DOHH2 (cell line): ENCODE measurements around the gene CHRM4.
"Not testable (repeated sequence)": the region's sequence is repeated elsewhere in the genome, so short reads cannot be mapped to it uniquely, and the experiment has no call there.

Source experiments
- H3F3A ChIP-seq: fragments of 200-600 bp; sonication (generic), shearing (Covaris generic); 2 replicates; pipeline ENCODE4 v1.6.0; 2016; ENCODE audit warnings: antibody characterized with exemption, mild to moderate bottlenecking; ENCODE audit not compliant: control insufficient read depth, insufficient read depth
- H3K27ac ChIP-seq: fragments of 200-600 bp; sonication (generic); 2 replicates; pipeline ENCODE4 v1.5.1; 2014; ENCODE audit warnings: low read depth, mild to moderate bottlenecking, low read length, moderate library complexity
- H3K27me3 ChIP-seq: fragments of 200-600 bp; sonication (generic); 2 replicates; pipeline ENCODE4 v1.6.1; 2014; ENCODE audit warnings: mild to moderate bottlenecking, low read length, mixed read lengths; ENCODE audit not compliant: control insufficient read depth
- H3K36me3 ChIP-seq: fragments of 200-600 bp; sonication (generic); 2 replicates; pipeline ENCODE4 v1.6.1; 2014; ENCODE audit warnings: mild to moderate bottlenecking, low read length, moderate library complexity, mixed read lengths; ENCODE audit not compliant: control insufficient read depth
- H3K4me1 ChIP-seq: fragments of 200-600 bp; sonication (generic); 2 replicates; pipeline ENCODE4 v1.6.1; 2014; ENCODE audit warnings: mild to moderate bottlenecking, low read length, mixed read lengths; ENCODE audit not compliant: control insufficient read depth
- H3K4me2 ChIP-seq: fragments of 200-600 bp; sonication (generic); 2 replicates; pipeline ENCODE4 v1.6.0; 2014; ENCODE audit warnings: mild to moderate bottlenecking, low read length, moderate library complexity
- H3K4me3 ChIP-seq: fragments of 200-600 bp; sonication (generic); 2 replicates; pipeline ENCODE4 v1.5.1; 2014; ENCODE audit warnings: mild to moderate bottlenecking, low read length, mixed read lengths
- H3K79me2 ChIP-seq: fragments of 200-600 bp; sonication (generic); 2 replicates; pipeline ENCODE4 v1.6.1; 2014; ENCODE audit warnings: mild to moderate bottlenecking, low read length, mixed read lengths; ENCODE audit not compliant: control insufficient read depth
- H3K9me2 ChIP-seq: fragments of 200-600 bp; sonication (generic); replicated peaks from 2 replicates; pipeline ENCODE4 v1.6.1; 2014; ENCODE audit warnings: mild to moderate bottlenecking, low read length, mixed read lengths; ENCODE audit not compliant: control insufficient read depth
- H3K9me3 ChIP-seq: fragments of 200-600 bp; sonication (generic); 2 replicates; pipeline ENCODE4 v1.6.1; 2014; ENCODE audit warnings: antibody characterized with exemption, low read length, mixed read lengths; ENCODE audit not compliant: control insufficient read depth, insufficient read depth
- H4K20me1 ChIP-seq: fragments of 200-600 bp; sonication (generic); 2 replicates; pipeline ENCODE4 v1.6.0; 2014; ENCODE audit warnings: low read depth, mild to moderate bottlenecking, antibody characterized with exemption, low read length, moderate library complexity; ENCODE audit not compliant: control insufficient read depth, insufficient read depth
- EZH2phosphoT487 ChIP-seq: fragments of 200-600 bp; sonication (generic); IDR thresholded peaks from 2 replicates; pipeline ENCODE4 v1.6.1; 2017; ENCODE audit warnings: borderline replicate concordance, mild to moderate bottlenecking, antibody characterized with exemption, low read length, moderate library complexity, mixed read lengths
- TF ChIP-seq, protein P1 (sequence below): fragments of 200-600 bp; sonication (generic); IDR thresholded peaks from one replicate; pipeline ENCODE4 v1.5.1; 2014; ENCODE audit warnings: antibody characterized with exemption, mild to moderate bottlenecking, low read depth, low read length; ENCODE audit not compliant: poor library complexity, severe bottlenecking

CHRM4 gene

DNA sequence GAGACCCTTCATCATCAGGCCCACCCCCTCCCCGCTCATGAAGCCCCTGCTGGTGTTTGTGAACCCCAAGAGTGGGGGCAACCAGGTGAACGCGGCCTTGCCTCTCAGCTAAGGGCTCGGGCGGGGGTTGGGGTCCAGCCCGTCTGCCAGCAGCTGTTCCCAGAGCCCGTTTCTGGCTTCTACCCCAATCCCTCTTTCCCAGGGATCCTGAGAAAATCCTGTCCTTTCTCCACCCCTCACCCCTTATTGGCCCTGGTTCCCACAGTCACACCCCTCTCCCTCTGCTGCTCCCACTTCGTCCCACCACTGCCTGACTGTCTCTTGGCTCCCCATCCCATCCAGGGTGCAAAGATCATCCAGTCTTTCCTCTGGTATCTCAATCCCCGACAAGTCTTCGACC is 19.5 kb downstream of the CHRM4 start:
- Histone ChIP-seq H3K4me3 (no peak overlapping the region), H3F3A (no peaks in the 10 kb centered on the region), H3K27ac (no peak overlapping the region), H3K27me3 (no peaks in the 10 kb centered on the region), H4K20me1 (0 out of 2 replicates have a peak, but pooled peaks cover 6% of the 10 kb centered on the region), H3K9me2 (no peaks in the 10 kb centered on the region), H3K79me2 (no peaks in the 10 kb centered on the region), H3K36me3 (peaks cover 41% of the 10 kb centered on the region), H3K9me3 (no peaks in the 10 kb centered on the region), H3K4me1 (peaks cover 5% of the 10 kb centered on the region; the same call in 1 of the 2 replicates), H3K4me2 (no peak overlapping the region)
- TF ChIP-seq EZH2phosphoT487 = no peak
- TF ChIP-seq, protein P1, sequence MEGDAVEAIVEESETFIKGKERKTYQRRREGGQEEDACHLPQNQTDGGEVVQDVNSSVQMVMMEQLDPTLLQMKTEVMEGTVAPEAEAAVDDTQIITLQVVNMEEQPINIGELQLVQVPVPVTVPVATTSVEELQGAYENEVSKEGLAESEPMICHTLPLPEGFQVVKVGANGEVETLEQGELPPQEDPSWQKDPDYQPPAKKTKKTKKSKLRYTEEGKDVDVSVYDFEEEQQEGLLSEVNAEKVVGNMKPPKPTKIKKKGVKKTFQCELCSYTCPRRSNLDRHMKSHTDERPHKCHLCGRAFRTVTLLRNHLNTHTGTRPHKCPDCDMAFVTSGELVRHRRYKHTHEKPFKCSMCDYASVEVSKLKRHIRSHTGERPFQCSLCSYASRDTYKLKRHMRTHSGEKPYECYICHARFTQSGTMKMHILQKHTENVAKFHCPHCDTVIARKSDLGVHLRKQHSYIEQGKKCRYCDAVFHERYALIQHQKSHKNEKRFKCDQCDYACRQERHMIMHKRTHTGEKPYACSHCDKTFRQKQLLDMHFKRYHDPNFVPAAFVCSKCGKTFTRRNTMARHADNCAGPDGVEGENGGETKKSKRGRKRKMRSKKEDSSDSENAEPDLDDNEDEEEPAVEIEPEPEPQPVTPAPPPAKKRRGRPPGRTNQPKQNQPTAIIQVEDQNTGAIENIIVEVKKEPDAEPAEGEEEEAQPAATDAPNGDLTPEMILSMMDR = no peak

DNA sequence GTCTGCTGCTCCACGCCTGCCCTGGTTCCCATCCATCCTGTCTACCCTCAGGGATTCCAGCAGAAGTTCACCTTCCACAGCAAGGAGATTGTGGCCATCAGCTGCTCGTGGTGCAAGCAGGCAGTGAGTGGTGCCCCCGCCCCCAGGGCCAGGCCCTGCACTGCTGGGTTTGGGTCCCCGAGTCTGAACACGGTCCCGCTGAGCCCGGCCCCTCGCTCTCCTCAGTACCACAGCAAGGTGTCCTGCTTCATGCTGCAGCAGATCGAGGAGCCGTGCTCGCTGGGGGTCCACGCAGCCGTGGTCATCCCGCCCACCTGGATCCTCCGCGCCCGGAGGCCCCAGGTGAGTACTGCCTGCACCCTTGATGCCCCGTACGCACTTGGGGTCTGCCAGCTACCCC is 20.3 kb downstream of the CHRM4 start:
- not testable (repeated sequence) for H3K9me3 ChIP-seq, H3K27me3 ChIP-seq, H4K20me1 ChIP-seq, H3K4me1 ChIP-seq, H3F3A ChIP-seq, H3K9me2 ChIP-seq, H3K79me2 ChIP-seq, H3K4me2 ChIP-seq, H3K27ac ChIP-seq, H3K4me3 ChIP-seq
- H3K36me3 ChIP-seq = peaks cover 36% of the 10 kb centered on the region

DNA sequence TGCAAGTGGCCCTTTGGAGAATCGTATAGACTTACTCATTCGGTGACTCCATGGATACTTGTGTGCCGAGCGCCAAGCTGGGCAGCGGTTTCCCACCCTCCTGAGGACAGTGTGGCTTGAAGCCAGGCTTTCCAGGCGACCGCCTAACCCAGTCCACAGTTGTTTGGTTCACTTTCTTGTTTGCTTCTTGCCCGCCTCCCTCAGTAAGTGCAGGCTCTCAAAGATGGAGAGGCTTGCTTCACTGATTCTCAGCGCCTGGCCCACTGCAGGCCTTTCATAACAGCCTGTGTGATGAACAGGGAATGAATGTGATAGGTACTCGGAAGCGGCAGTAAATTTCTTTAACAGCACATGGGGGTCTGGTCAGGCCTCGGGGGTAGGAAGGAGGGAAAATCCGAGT is 21.3 kb downstream of the CHRM4 start:
- no peak overlapping the region for H3K27ac ChIP-seq
- no peaks in the 10 kb centered on the region for H3K79me2 ChIP-seq
- TF ChIP-seq, protein P1 = no peak
- TF ChIP-seq EZH2phosphoT487 = no peak
- peaks cover 29% of the 10 kb centered on the region for H3K36me3 ChIP-seq
- H3K9me2 ChIP-seq = no peaks in the 10 kb centered on the region
- H3F3A ChIP-seq = no peaks in the 10 kb centered on the region
- H3K9me3 ChIP-seq = no peaks in the 10 kb centered on the region
- H3K4me2 ChIP-seq = no peak overlapping the region
- no peak overlapping the region for H3K4me3 ChIP-seq
- H4K20me1 ChIP-seq = peaks cover 6% of the 10 kb centered on the region; the same call in 1 of the 2 replicates
- H3K27me3 ChIP-seq = no peaks in the 10 kb centered on the region
- peaks cover 5% of the 10 kb centered on the region; the same call in 1 of the 2 replicates for H3K4me1 ChIP-seq

DNA sequence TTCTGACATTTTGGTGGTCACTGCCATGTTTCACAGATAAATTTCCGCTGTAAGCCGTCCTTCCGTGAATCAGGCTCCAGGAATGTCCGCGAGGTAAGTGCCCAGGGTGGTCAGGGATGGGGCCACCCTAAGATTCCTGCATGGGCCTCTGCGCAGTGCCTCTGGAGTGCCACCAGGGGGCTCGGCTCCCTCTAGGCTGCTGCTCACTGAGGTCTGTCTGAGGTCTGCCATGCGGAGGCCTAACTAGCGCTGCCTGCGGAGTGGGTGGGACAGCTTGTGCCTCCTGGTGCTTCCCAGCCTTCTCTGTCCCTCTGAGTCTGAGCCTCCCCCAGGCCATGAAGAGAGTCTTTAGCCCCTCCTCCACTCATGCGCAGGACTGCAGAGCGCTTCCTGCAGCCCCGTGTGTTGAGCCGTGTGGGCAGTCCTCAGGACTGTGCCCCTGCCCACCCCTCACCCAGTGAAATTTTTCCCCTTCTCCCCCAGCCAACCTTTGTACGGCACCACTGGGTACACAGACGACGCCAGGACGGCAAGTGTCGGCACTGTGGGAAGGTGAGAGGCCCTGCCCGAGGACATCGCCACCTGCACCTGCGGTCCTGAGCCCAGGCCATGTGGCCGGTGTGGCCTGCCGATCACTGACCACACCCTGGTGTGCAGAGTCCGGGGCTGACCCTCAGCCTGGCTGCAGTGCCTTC is 22.0 kb downstream of the CHRM4 start:
- Histone ChIP-seq H3K4me3 (no peak overlapping the region), H3K36me3 (peaks cover 27% of the 10 kb centered on the region)
- TF ChIP-seq, protein P1 = peak; percentile 81
- no peak for TF ChIP-seq EZH2phosphoT487

More for the DNA sequence above, 22.0 kb downstream of the CHRM4 start:
- Histone ChIP-seq H3K79me2 (peaks cover 4% of the 10 kb centered on the region; the same call in 1 of the 2 replicates), H3K27me3 (no peaks in the 10 kb centered on the region), H3K27ac (no peak overlapping the region), H3K4me2 (no peak overlapping the region), H3K9me2 (no peaks in the 10 kb centered on the region), H3K4me1 (peaks cover 5% of the 10 kb centered on the region; the same call in 1 of the 2 replicates), H3K9me3 (no peaks in the 10 kb centered on the region), H3F3A (no peaks in the 10 kb centered on the region), H4K20me1 (peaks cover 6% of the 10 kb centered on the region; the same call in 1 of the 2 replicates)
